ENCODE measurements around the gene RASEF.

The RASEF gene

DNA sequence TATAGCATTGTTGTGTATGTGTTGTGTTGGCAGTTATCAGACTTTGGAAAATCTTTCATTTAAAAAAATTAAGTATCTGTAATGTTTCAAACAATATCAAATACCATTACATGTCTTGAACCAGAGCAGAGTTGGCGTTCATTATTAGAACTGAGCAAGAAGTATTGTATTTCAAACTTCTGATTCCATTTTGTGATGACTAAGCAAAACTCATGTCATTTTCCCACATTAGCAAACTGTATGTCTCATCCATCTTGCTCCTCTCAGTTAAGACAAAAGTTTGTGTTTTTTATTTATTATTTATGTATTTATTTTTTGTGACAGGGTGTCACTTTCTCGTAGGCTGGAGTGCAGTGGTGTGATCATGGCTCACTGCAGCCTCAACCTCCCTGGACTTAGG, 4.6 kb upstream of the RASEF start:
- H3K4me1 Mint-ChIP-seq, result no peaks in the 10 kb centered on the region
- H3K9me3 Mint-ChIP-seq, result no peaks in the 10 kb centered on the region
- no peak for DNase-seq (ENCODE audit: low spot score in 2 of 2)
- ATAC-seq, result no peak
- no peaks in the 10 kb centered on the region for H3K36me3 Mint-ChIP-seq
- no peak overlapping the region for H3K27ac Mint-ChIP-seq
- no peak overlapping the region for H3K4me3 Mint-ChIP-seq

DNA sequence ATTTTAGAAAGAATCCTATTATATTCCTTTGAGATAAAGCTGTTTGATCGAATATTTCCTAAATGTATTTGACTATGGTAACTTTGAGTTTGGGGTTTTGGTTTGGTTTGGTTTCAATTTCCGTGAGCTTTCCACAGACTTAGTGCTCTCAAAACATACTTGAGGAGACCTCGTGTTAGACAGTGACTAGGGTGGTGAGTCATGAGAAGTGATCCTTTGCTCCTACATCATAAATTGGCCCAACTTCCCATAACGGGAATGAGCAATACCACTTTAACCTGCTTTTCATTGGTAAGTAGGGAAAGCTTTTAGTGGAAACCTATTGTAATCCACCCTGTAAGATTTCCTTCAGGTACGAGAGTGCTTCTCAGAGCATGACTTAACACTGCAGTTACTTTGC, 3.8 kb upstream of the RASEF start:
- ATAC-seq, result no peak
- H3K9me3 Mint-ChIP-seq, result no peaks in the 10 kb centered on the region
- no peak overlapping the region for H3K27ac Mint-ChIP-seq
- no peaks in the 10 kb centered on the region for H3K4me1 Mint-ChIP-seq
- no peak for DNase-seq (ENCODE audit: low spot score in 2 of 2)
- H3K4me3 Mint-ChIP-seq, result no peak overlapping the region
- no peaks in the 10 kb centered on the region for H3K36me3 Mint-ChIP-seq

GRCh38 chr9:83065233-83065632, 2.3 kb upstream of the RASEF start:
- H3K4me3 Mint-ChIP-seq, result no peak overlapping the region
- H3K27ac Mint-ChIP-seq, result no peak overlapping the region
- DNase-seq (ENCODE audit: low spot score in 2 of 2) (no peak), ATAC-seq (no peak)
- no peaks in the 10 kb centered on the region for H3K9me3 Mint-ChIP-seq
- no peaks in the 10 kb centered on the region for H3K36me3 Mint-ChIP-seq
- H3K4me1 Mint-ChIP-seq, result no peaks in the 10 kb centered on the region

DNA sequence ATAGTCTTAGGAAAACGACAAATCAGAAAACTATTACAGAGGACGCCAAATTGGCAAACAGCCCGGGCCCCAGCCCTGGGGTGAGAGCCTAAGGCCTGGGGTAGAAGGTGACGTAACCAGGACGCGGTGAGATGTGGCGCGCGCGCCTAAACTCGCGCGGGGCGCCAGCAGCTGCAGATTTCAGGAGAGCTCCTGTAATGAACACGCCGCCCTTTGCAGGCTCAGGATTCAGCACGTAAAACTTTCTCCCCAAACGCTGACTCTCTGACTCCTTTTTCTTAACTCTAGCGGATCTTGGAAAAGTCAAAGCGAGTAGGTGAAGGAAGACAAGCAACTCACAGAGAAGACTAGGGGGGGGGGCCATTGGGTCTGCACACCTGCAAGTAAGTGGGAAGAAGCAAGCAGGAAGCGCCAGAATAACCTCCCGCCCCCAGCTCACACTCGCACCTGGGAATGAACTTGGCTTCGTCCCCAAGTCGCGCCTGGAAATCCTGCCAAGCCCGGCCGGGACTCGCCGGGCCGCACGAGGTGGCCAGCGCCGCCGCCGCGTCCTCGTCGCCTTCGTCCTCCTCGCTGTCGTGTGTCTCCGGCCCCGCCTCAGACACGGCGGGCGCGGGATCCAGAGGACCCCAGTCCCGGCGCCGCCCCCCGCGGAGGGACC, 822 bp downstream of the RASEF start:
- Mint-ChIP-seq H3K4me1 (no peaks in the 10 kb centered on the region), H3K9me3 (peaks cover 3% of the 10 kb centered on the region), H3K27ac (no peak overlapping the region), H3K36me3 (no peaks in the 10 kb centered on the region), H3K4me3 (no peak overlapping the region)
- DNase-seq (ENCODE audit: low spot score in 2 of 2) (no peak), ATAC-seq (no peak)

DNA sequence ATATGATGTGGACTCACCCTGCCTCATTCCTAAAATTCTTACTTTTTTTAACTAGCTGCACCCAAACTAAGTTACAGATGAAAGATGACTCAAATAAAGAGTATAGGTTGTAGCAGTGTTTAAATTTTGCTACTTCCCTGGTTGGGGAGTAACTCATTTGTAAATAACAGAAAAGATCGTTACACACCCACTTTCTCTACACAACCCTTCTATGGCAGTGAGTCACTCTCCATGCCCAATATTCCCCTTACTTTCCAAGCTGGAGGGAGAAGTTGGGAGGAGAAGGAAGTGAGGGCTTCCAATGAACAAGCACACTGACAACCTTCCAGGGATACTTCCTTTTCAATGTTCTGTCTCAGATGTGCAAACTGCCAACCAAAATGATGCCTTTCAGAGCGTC, 1.9 kb downstream of the RASEF start:
- Mint-ChIP-seq H3K36me3 (no peaks in the 10 kb centered on the region), H3K4me3 (no peak overlapping the region), H3K27ac (no peak overlapping the region), H3K9me3 (peaks cover 3% of the 10 kb centered on the region), H3K4me1 (no peaks in the 10 kb centered on the region)
- ATAC-seq (no peak), DNase-seq (ENCODE audit: low spot score in 2 of 2) (no peak)

DNA sequence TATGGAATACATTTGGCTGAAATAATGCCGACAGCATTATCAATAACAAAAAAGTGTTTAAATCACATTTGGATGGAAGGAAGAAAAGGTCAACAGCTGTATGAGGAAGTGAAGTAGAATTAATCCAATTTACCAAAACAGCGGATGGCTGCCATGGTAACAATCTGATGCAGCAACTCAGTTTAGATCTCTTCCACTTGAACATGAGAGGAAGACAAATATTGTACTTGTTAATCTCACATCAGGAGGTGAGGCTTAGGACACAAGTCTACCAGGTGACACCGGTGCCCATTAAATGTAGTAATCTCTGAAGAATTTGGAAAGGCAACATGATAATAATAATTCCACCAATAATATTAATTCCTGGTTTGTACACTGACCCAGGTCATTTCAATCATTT, 2.4 kb downstream of the RASEF start:
- H3K4me3 Mint-ChIP-seq, result no peak overlapping the region
- ATAC-seq (no peak), DNase-seq (ENCODE audit: low spot score in 2 of 2) (no peak)
- no peaks in the 10 kb centered on the region for H3K4me1 Mint-ChIP-seq
- H3K36me3 Mint-ChIP-seq, result no peaks in the 10 kb centered on the region
- H3K27ac Mint-ChIP-seq, result no peak overlapping the region
- H3K9me3 Mint-ChIP-seq, result peaks cover 5% of the 10 kb centered on the region

DNA sequence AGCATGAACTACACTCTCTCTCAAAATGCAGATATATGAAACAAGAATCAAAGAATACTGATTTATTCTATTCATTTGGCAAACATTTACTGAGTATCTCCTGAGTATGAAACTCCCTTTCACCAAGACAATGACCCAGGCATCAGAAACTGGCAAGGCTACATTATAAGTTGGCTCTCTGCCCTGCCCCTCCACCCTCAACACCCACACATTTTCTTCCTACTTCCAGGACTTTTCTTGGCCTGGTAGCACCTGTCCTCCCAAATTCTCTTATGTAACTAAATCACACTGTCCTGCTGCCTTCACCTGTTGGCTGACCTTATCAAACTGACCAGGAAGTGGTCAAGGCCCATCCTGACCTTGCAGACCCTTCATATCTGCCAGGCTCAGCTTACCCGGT, 3.5 kb downstream of the RASEF start:
- Mint-ChIP-seq H3K4me3 (no peak overlapping the region), H3K27ac (no peak overlapping the region), H3K9me3 (peaks cover 8% of the 10 kb centered on the region), H3K4me1 (no peaks in the 10 kb centered on the region), H3K36me3 (no peaks in the 10 kb centered on the region)
- DNase-seq (ENCODE audit: low spot score in 2 of 2) (no peak), ATAC-seq (no peak)

- H3K36me3 Mint-ChIP-seq, result no peaks in the 10 kb centered on the region
- no peaks in the 10 kb centered on the region for H3K4me1 Mint-ChIP-seq
- peaks cover 8% of the 10 kb centered on the region for H3K9me3 Mint-ChIP-seq
- no peak overlapping the region for H3K4me3 Mint-ChIP-seq
- DNase-seq (ENCODE audit: low spot score in 2 of 2) (no peak), ATAC-seq (no peak)
- no peak overlapping the region for H3K27ac Mint-ChIP-seq
Measured at GRCh38 chr9:83056911-83057310, 6.0 kb downstream of the RASEF start.

- Mint-ChIP-seq H3K36me3 (no peaks in the 10 kb centered on the region), H3K9me3 (peaks cover 8% of the 10 kb centered on the region)
Measured at GRCh38 chr9:83056174-83056573, 6.8 kb downstream of the RASEF start.

DNA sequence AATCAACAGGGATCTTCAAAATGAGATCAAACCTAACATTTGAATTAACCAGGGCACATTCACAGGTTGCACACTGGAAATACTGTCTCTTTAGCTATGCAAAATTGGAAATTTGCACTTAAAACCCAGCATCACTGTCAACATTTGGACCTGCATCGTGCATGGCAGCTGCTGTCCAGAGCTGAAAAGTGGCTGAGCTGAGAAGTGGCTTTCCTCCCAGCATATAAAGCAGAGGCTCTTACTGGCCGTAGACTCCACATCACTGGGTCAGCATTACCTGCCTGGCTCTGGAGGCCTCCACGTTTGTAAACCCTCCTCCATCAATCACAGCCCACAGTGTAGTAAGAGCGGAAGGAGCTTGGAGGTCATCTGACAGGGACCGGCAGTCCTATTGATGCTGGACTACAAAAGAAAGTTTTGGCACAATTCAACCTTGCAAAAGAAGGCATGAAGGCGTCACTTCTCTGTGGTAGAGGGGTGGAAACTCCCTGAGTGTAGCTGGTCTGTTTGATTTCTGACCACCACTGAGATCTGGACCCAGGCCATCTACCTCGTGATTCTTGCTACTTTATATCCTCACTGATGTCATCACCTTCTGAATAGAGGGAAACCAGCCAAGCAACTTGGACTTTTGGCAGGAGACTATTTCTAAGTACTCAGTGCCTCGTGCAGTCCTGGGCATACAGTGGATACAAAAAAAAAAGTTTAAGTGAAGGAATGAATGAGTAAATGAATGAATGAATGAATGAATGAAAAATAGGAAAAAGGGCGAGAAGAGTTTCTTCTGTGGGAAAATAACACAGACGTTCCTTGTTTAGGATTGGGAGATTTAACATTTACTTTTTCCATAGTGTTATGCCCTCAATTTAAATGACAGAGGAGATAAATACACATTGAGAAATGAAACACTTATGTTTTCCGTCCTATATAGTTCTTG, 14.8 kb downstream of the RASEF start:
- Mint-ChIP-seq H3K9me3 (peaks cover 2% of the 10 kb centered on the region), H3K27ac (no peak overlapping the region), H3K4me1 (no peaks in the 10 kb centered on the region), H3K4me3 (no peak overlapping the region), H3K36me3 (no peaks in the 10 kb centered on the region)
- ATAC-seq, result no peak
- no peak for DNase-seq (ENCODE audit: low spot score in 2 of 2)

More at GRCh38 chr9:83056174-83056573, 6.8 kb downstream of the RASEF start:
- no peak for ATAC-seq
- H3K4me3 Mint-ChIP-seq, result no peak overlapping the region
- no peak overlapping the region for H3K27ac Mint-ChIP-seq
- no peak for DNase-seq (ENCODE audit: low spot score in 2 of 2)
- no peaks in the 10 kb centered on the region for H3K4me1 Mint-ChIP-seq

GRCh38 chr9:83043597-83043996, 19.3 kb downstream of the RASEF start:
- no peaks in the 10 kb centered on the region for H3K4me1 Mint-ChIP-seq
- no peak overlapping the region for H3K27ac Mint-ChIP-seq
- ATAC-seq (no peak), DNase-seq (ENCODE audit: low spot score in 2 of 2) (no peak)
- H3K36me3 Mint-ChIP-seq, result no peaks in the 10 kb centered on the region
- H3K9me3 Mint-ChIP-seq, result peaks cover 2% of the 10 kb centered on the region
- H3K4me3 Mint-ChIP-seq, result no peak overlapping the region

DNA sequence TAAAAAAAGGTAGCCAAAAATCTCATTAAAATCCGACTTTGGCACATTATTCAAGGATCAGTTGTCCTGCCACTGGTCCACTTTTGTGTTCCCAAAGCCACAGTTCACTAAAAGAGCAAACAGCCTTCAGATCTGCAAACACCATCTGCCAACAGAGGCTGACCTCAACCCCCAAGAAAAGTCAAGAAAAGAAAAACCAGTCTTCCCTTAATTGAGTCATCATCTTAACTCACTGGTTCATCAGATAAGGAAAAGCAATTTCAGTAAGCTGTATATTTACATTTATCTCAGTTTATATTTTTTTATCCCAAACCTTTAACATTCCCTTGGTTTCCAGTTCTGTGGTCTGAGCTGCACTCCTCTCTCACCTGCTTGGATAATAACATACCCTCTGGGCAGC, 21.2 kb downstream of the RASEF start:
- H3K4me1 Mint-ChIP-seq, result no peaks in the 10 kb centered on the region
- no peaks in the 10 kb centered on the region for H3K36me3 Mint-ChIP-seq
- DNase-seq (ENCODE audit: low spot score in 2 of 2) (no peak), ATAC-seq (no peak)
- no peak overlapping the region for H3K4me3 Mint-ChIP-seq
- no peaks in the 10 kb centered on the region for H3K9me3 Mint-ChIP-seq
- H3K27ac Mint-ChIP-seq, result no peak overlapping the region

DNA sequence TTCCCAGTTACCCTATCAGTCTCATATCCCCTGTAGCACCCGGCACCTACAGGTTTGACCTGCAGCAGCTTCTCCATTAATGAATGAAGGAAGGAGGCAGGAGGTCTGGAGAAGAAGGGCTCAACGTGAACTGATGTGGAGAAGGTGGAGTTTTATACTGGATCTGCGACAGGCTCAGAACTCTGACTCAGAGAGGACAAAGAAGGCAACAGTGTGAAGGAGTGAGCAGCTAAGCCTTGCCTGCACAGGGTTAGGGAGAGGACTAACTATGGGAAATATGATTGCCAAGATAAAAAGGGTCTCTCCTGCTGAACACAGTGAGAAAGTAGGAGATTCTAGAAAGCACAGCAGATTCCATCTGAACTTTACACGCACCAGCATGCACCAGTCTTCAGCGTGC, 23.6 kb downstream of the RASEF start:
- no peak for ATAC-seq
- H3K27ac Mint-ChIP-seq, result no peak overlapping the region
- no peak for DNase-seq (ENCODE audit: low spot score in 2 of 2)
- no peaks in the 10 kb centered on the region for H3K36me3 Mint-ChIP-seq
- no peaks in the 10 kb centered on the region for H3K9me3 Mint-ChIP-seq
- H3K4me1 Mint-ChIP-seq, result no peaks in the 10 kb centered on the region
- no peak overlapping the region for H3K4me3 Mint-ChIP-seq

- DNase-seq (ENCODE audit: low spot score in 2 of 2) (no peak), ATAC-seq (no peak)
- H3K27ac Mint-ChIP-seq, result no peak overlapping the region
- H3K4me1 Mint-ChIP-seq, result no peaks in the 10 kb centered on the region
- no peak overlapping the region for H3K4me3 Mint-ChIP-seq
- no peaks in the 10 kb centered on the region for H3K36me3 Mint-ChIP-seq
- no peaks in the 10 kb centered on the region for H3K9me3 Mint-ChIP-seq
Measured at GRCh38 chr9:83036043-83036442, 26.9 kb downstream of the RASEF start.

- ATAC-seq, result no peak
- no peak for DNase-seq (ENCODE audit: low spot score in 2 of 2)
- H3K9me3 Mint-ChIP-seq, result peaks cover 3% of the 10 kb centered on the region
- H3K4me3 Mint-ChIP-seq, result no peak overlapping the region
- H3K4me1 Mint-ChIP-seq, result no peaks in the 10 kb centered on the region
- H3K27ac Mint-ChIP-seq, result no peak overlapping the region
- H3K36me3 Mint-ChIP-seq, result no peaks in the 10 kb centered on the region
Measured at GRCh38 chr9:83035143-83035542, 27.8 kb downstream of the RASEF start.

GRCh38 chr9:83034587-83034986, 28.4 kb downstream of the RASEF start:
- Mint-ChIP-seq H3K9me3 (peaks cover 3% of the 10 kb centered on the region), H3K4me3 (no peak overlapping the region), H3K36me3 (no peaks in the 10 kb centered on the region), H3K27ac (no peak overlapping the region), H3K4me1 (no peaks in the 10 kb centered on the region)
- no peak for ATAC-seq
- DNase-seq (ENCODE audit: low spot score in 2 of 2), result no peak
